CD4-positive, alpha-beta memory T cell (primary cell): Measurements from ENCODE around the gene OCEL1. TPM values are rescaled to one million over a fixed set of nuclear protein-coding genes. Genes with fewer than 3 reads are reported as not detected.

Source experiments
- CTCF ChIA-PET: fragments of 350-600 bp; sonication (Branson Sonifier 250); formaldehyde crosslinking; loops from one replicate; lab custom pipeline; 2021; ENCODE audit warnings: inconsistent platforms; ENCODE audit not compliant: partially characterized antibody; lab: Charles Lee
- POLR2A ChIA-PET: fragments of 350-600 bp; sonication (Branson Sonifier 250); formaldehyde crosslinking; loops from one replicate; lab custom pipeline; 2021; ENCODE audit not compliant: partially characterized antibody; lab: Charles Lee
- DNase-seq, 5 donors: peaks; one replicate each; pipeline versions ENCODE4 v3.0.0 to v3.0.0-alpha.2; 2020 to 2022; ENCODE audit warnings: mixed read lengths in 1 of 5
- H3K27ac ChIP-seq: one replicate; pipeline ENCODE4 v1.7.0; 2013; ENCODE audit warnings: low read depth, low read length
- H3K27me3 ChIP-seq: 2 replicates; pipeline ENCODE4 v1.7.0; 2013; ENCODE audit warnings: mild to moderate bottlenecking, low read length, moderate library complexity; ENCODE audit not compliant: insufficient read depth
- H3K36me3 ChIP-seq: 2 replicates; pipeline ENCODE4 v1.7.0; 2013; ENCODE audit warnings: mild to moderate bottlenecking, low read length, moderate library complexity; ENCODE audit not compliant: insufficient read depth
- H3K4me1 ChIP-seq: 2 replicates; pipeline ENCODE4 v1.7.0; 2013; ENCODE audit warnings: mild to moderate bottlenecking, low read length, moderate library complexity; ENCODE audit not compliant: insufficient read depth
- H3K4me3 ChIP-seq, 2 donors: one replicate each; pipeline ENCODE4 v1.7.0; 2013; ENCODE audit warnings: low read length in 2 of 2, mild to moderate bottlenecking in 1 of 2
- H3K9me3 ChIP-seq, 2 donors: one replicate each; pipeline ENCODE4 v1.7.0; 2013; ENCODE audit warnings: low read length in 2 of 2, control low read depth in 1 of 2; ENCODE audit not compliant: control insufficient read depth in 1 of 2
- H3K27ac Mint-ChIP-seq, 7 donors: one replicate each; pipeline ENCODE4 v1.8.0; 2020 to 2021; ENCODE audit warnings: mixed read lengths in 7 of 7, mild to moderate bottlenecking in 6 of 7, inconsistent platforms in 3 of 7, moderate library complexity in 3 of 7
- H3K27me3 Mint-ChIP-seq, 2 donors: one replicate each; pipeline ENCODE4 v1.8.0; 2020 to 2021; ENCODE audit warnings: mixed read lengths in 2 of 2
- H3K36me3 Mint-ChIP-seq, 2 donors: one replicate each; pipeline ENCODE4 v1.8.0; 2020 to 2021; ENCODE audit warnings: mixed read lengths in 2 of 2, inconsistent platforms in 1 of 2, mild to moderate bottlenecking in 1 of 2
- H3K4me1 Mint-ChIP-seq, 4 donors: one replicate each; pipeline ENCODE4 v1.8.0; 2020 to 2021; ENCODE audit warnings: mixed read lengths in 4 of 4, mild to moderate bottlenecking in 1 of 4
- H3K4me3 Mint-ChIP-seq, 8 donors: one replicate each; pipeline ENCODE4 v1.8.0; 2020 to 2021; ENCODE audit warnings: mixed read lengths in 8 of 8, mild to moderate bottlenecking in 7 of 8, moderate library complexity in 6 of 8, inconsistent platforms in 3 of 8
- H3K9me3 Mint-ChIP-seq, 8 donors: one replicate each; pipeline ENCODE4 v1.8.0; 2020 to 2021; ENCODE audit warnings: mixed read lengths in 8 of 8, mild to moderate bottlenecking in 5 of 8, inconsistent platforms in 3 of 8, moderate library complexity in 1 of 8
- intact Hi-C: fragments of 100-400 bp; cut with micrococcal nuclease; formaldehyde crosslinking; loops from one replicate; pipeline ENCODE4 v1.15.1; 2023
- polyA plus RNA-seq, 2 donors: library from polyadenylated mRNA; unstranded; fragments of 300-500 nt; fragmentation: Illumina TruSeq; gene quantifications; one replicate each; pipeline ENCODE4 v1.2.3, GENCODE V29; 2021
- total RNA-seq, 2 experiments: library from RNA; stranded (reverse); gene quantifications; one replicate each; pipeline ENCODE4 v1.2.3, GENCODE V29; 2021

The OCEL1 gene
- total and polyA plus RNA-seq, 4 experiments from 2014 or later = 23.9 to 38.0 (median 33.5) TPM

GRCh38 chr19:17229890-17230289 is 3.9 kb downstream of the OCEL1 start:
- Mint-ChIP-seq H3K27me3 (no peaks in the 10 kb centered on the region), H3K9me3 (no peaks in the 10 kb centered on the region), H3K4me3 (no peak overlapping the region), H3K36me3 (peaks cover 0 to 19% of the 10 kb centered on the region in 2 donors), H3K27ac (peak overlapping the region in 1 of 7 donors; percentile 4), H3K4me1 (peaks cover 5 to 44% (median 14%) of the 10 kb centered on the region in 4 donors)
- no peak overlapping the region for H3K4me3 ChIP-seq
- H3K9me3 ChIP-seq = no peaks in the 10 kb centered on the region
- H3K4me1 ChIP-seq = peaks cover 22% of the 10 kb centered on the region
- ChIA-PET CTCF (no interaction called here), POLR2A (interaction anchor here (0.5 kb wide), 1 partner anchor 77 kb away, joined by 3 read pairs; no protein-coding TSS in a partner anchor)
- no peaks in the 10 kb centered on the region for H3K27me3 ChIP-seq
- no peak overlapping the region for H3K27ac ChIP-seq
- H3K36me3 ChIP-seq = peaks cover 7% of the 10 kb centered on the region
- intact Hi-C loops = loop anchor here (5.0 kb wide), 1 partner anchor 37 kb away; the partner anchor contains the start of gene BABAM1
- no peak for DNase-seq

DNA sequence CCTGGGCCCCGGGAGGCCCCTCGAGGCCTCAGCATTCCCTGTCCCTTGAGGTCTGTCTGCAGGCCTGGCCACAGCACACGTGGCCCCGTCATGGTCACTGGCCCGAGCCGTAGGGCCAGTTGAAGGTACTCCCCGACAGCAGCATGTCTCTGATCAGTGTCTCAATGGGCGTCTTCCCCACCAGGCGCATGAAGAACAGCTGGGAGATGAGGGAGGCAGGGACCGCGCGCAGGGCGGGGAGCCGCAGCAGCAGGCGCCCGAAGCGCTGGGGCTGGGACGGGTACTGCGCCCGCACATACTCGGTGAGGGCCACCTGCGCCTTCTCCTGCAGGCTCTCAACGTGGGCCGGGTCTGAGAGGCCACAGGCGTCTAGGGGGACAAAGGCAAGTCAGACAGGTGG is 6.2 kb downstream of the OCEL1 start:
- CTCF ChIA-PET = interaction anchor here (1.0 kb wide), 1 partner anchor 26 kb away, joined by 4 read pairs; no protein-coding TSS in a partner anchor
- Histone ChIP-seq H3K36me3 (peaks cover 7% of the 10 kb centered on the region), H3K9me3 (no peaks in the 10 kb centered on the region), H3K4me3 (no peak overlapping the region), H3K27me3 (no peaks in the 10 kb centered on the region), H3K27ac (no peak overlapping the region), H3K4me1 (peaks cover 21% of the 10 kb centered on the region)
- peaks cover 0 to 13% of the 10 kb centered on the region in 2 donors for H3K36me3 Mint-ChIP-seq
- no peaks in the 10 kb centered on the region for H3K27me3 Mint-ChIP-seq
- POLR2A ChIA-PET = interaction anchor here (2.1 kb wide), 1 partner anchor 17 kb away, joined by 13 read pairs; the partner anchor contains the start of gene USE1
- H3K4me3 Mint-ChIP-seq = peak overlapping the region in 1 of 8 donors; percentile 10
- DNase-seq = no peak
- H3K4me1 Mint-ChIP-seq = peaks cover 2 to 29% (median 9%) of the 10 kb centered on the region in 4 donors
- intact Hi-C loops = no loop called here
- no peaks in the 10 kb centered on the region for H3K9me3 Mint-ChIP-seq
- peak overlapping the region in 1 of 7 donors; percentile 18 for H3K27ac Mint-ChIP-seq

DNA sequence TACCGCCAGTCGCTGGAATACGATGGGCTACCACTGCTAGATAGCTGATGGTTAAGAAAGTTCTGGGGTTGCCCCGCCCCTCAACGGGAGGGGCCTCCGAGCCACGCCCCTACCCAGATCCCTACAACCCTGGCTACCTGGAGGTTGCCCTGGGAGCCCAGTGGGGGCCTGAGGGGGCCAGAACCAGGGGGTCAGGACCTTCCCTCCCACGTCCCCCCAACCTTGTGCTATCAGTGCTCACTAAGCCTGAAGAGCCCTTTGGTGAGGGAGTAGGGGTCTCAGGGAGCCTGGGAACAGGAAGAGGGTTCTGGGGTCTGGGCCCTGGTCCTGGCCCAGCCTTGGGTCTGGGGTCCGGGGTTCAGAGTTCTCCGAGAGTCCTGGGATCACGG is 8.9 kb downstream of the OCEL1 start:
- peak overlapping the region; percentile 40 for H3K27ac ChIP-seq
- H3K36me3 ChIP-seq = no peaks in the 10 kb centered on the region
- H3K27me3 Mint-ChIP-seq = no peaks in the 10 kb centered on the region
- peak overlapping the region; percentile 69 to 84 for H3K4me3 ChIP-seq
- DNase-seq = peak; percentile 45 to 62 (median 48)
- intact Hi-C loops = loop anchor here (1.0 to 2.0 kb wide), 6 partner anchors 9 to 168 kb away; partner anchors contain the start of genes HAUS8, MYO9B, OCEL1 and USE1
- ChIA-PET POLR2A (interaction anchor here (0.6 to 4.1 kb wide), 16 partner anchors 8 to 460 kb away, joined by 3 to 53 read pairs (median 8); partner anchors contain the start of genes BABAM1, HAUS8, MYO9B and NR2F6), CTCF (interaction anchor here (0.6 to 3.0 kb wide), 18 partner anchors 9 to 462 kb away, joined by 3 to 20 read pairs (median 4); partner anchors contain the start of genes BABAM1, OCEL1 and USE1)
- H3K4me1 ChIP-seq = peaks cover 20% of the 10 kb centered on the region
- no peaks in the 10 kb centered on the region for H3K9me3 Mint-ChIP-seq
- peak overlapping the region; percentile 70 to 85 (median 78) for H3K4me3 Mint-ChIP-seq
- no peaks in the 10 kb centered on the region for H3K9me3 ChIP-seq
- H3K36me3 Mint-ChIP-seq = peaks cover 0 to 8% of the 10 kb centered on the region in 2 donors
- H3K4me1 Mint-ChIP-seq = peaks cover 2 to 28% (median 6%) of the 10 kb centered on the region in 4 donors
- H3K27me3 ChIP-seq = no peaks in the 10 kb centered on the region
- H3K27ac Mint-ChIP-seq = peak overlapping the region in 1 of 7 donors; percentile 64

DNA sequence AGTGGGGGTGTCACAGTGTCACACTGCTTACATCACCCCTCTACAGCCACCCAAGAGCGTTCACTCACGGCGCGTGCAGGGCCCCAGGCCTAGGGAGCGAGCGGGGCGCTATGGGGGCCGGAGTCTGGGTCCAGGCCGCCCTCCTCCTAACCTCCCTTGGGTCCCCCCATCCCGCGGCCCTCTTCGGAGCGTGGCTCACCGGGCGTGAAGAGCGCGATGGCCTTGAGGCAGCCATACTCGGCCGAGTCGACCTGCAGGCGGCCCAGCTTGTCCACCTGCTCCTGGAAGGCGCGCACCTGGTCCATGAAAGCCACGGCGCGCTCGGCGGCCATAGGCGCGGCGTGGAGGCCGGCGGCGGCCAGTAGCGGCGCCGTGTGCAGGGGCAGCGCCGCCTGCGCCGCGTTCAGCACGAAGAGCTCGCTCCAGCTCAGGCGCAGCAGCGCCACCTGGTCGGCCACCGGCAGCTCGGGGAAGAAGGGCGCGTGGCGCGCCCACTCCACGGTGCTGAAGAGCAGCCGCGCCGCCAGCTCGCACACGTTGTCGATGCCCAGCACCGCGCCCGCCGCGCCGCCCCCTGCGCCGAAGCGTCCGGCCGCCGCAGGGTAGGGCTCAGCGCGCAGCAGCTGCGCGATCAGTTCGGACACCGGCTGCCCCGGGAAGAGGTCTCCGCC is 9.4 kb downstream of the OCEL1 start:
- H3K27ac Mint-ChIP-seq = peak overlapping the region in 1 of 7 donors; percentile 64
- H3K4me3 Mint-ChIP-seq = peak overlapping the region; percentile 70 to 85 (median 78)
- H3K9me3 ChIP-seq = no peaks in the 10 kb centered on the region
- POLR2A ChIA-PET = interaction anchor here (0.6 to 4.1 kb wide), 15 partner anchors 9 to 160 kb away, joined by 3 to 53 read pairs (median 9); partner anchors contain the start of genes BABAM1, HAUS8, MYO9B and NR2F6
- no peaks in the 10 kb centered on the region for H3K36me3 ChIP-seq
- peak; percentile 71 to 77 (median 73) for DNase-seq
- peak overlapping the region; percentile 40 for H3K27ac ChIP-seq
- no peaks in the 10 kb centered on the region for H3K27me3 ChIP-seq
- H3K4me3 ChIP-seq = peak overlapping the region; percentile 69 to 84
- H3K9me3 Mint-ChIP-seq = no peaks in the 10 kb centered on the region
- peaks cover 2 to 28% (median 6%) of the 10 kb centered on the region in 4 donors for H3K4me1 Mint-ChIP-seq
- H3K27me3 Mint-ChIP-seq = no peaks in the 10 kb centered on the region
- peaks cover 20% of the 10 kb centered on the region for H3K4me1 ChIP-seq
- CTCF ChIA-PET = interaction anchor here (0.6 to 3.0 kb wide), 19 partner anchors 10 to 463 kb away, joined by 3 to 20 read pairs (median 4); partner anchors contain the start of genes BABAM1, OCEL1 and USE1
- intact Hi-C loops = loop anchor here (1.0 to 2.0 kb wide), 6 partner anchors 9 to 168 kb away; partner anchors contain the start of genes HAUS8, MYO9B, OCEL1 and USE1
- peaks cover 0 to 8% of the 10 kb centered on the region in 2 donors for H3K36me3 Mint-ChIP-seq

DNA sequence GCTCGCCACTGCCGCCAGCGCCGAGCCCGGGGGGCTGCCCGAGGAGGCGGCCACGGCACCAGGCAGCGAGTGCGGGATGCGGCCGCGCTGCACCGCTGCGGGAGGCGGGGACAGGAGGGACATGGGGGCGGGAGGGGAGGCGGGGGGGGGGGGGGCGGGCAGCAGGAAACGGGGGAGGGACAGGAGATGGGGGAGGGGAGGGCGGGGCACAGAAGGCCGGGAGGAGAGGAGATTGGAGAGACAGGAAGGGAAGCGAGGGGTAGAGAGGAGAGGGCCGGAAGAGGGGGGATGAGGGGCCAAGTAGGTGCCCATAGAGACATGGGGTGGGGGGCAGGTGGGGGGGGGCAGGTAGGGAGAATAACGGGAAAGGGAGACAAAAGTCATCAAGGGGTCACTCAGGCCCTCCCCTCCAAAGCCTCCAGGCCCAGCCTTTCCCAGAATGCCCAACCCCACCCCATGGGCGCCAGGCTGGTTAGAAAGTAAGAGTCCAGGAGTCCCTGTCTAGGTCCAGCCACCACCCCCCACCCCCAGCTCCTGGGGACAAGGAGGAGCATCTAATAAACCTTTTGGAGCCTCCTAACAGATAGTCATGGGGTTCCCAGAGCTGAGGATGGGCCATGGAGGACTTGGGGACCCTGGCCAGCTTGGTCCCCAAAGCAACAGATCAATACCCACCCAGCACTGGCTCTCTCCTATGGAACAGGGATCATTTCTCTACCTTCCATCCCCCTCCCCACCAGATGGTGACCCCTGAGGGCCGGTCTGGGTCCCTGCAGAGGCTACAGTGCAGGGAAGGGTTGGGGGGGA is 10.1 kb downstream of the OCEL1 start:
- Mint-ChIP-seq H3K27ac (no peak overlapping the region), H3K4me1 (peaks cover 2 to 28% (median 6%) of the 10 kb centered on the region in 4 donors), H3K36me3 (peaks cover 0 to 8% of the 10 kb centered on the region in 2 donors), H3K27me3 (no peaks in the 10 kb centered on the region), H3K4me3 (peak overlapping the region in 7 of 8 donors; percentile 22 to 63 (median 39)), H3K9me3 (peaks cover 0 to 2% (median 0%) of the 10 kb centered on the region in 8 donors)
- Histone ChIP-seq H3K27me3 (no peaks in the 10 kb centered on the region), H3K4me1 (peaks cover 20% of the 10 kb centered on the region), H3K9me3 (no peaks in the 10 kb centered on the region), H3K27ac (no peak overlapping the region), H3K36me3 (no peaks in the 10 kb centered on the region), H3K4me3 (peak overlapping the region in 1 of 2 donors; percentile 69)
- DNase-seq = no peak
- intact Hi-C loops = loop anchor here (1.0 to 2.0 kb wide), 6 partner anchors 10 to 169 kb away; partner anchors contain the start of genes HAUS8, MYO9B, OCEL1 and USE1
- POLR2A ChIA-PET = interaction anchor here (0.5 to 4.1 kb wide), 15 partner anchors 9 to 161 kb away, joined by 3 to 53 read pairs (median 9); partner anchors contain the start of genes BABAM1, HAUS8, MYO9B and NR2F6
- CTCF ChIA-PET = interaction anchor here (0.9 to 3.0 kb wide), 18 partner anchors 10 to 463 kb away, joined by 3 to 20 read pairs (median 4); partner anchors contain the start of genes OCEL1 and USE1

GRCh38 chr19:17236811-17237543 is 11.0 kb downstream of the OCEL1 start:
- H3K4me3 ChIP-seq = no peak overlapping the region
- ChIA-PET CTCF (interaction anchor here (0.8 to 3.0 kb wide), 6 partner anchors 11 to 169 kb away, joined by 3 to 20 read pairs (median 8); partner anchors contain the start of genes ANKLE1 and OCEL1), POLR2A (interaction anchor here (0.5 to 4.1 kb wide), 4 partner anchors 10 to 62 kb away, joined by 3 to 53 read pairs (median 28); partner anchors contain the start of genes OCEL1 and USE1)
- Mint-ChIP-seq H3K4me3 (peak overlapping the region in 4 of 8 donors; percentile 33 to 54 (median 46)), H3K36me3 (peaks cover 0 to 5% of the 10 kb centered on the region in 2 donors), H3K9me3 (peaks cover 0 to 2% (median 0%) of the 10 kb centered on the region in 8 donors), H3K27me3 (no peaks in the 10 kb centered on the region), H3K27ac (peak overlapping the region in 5 of 7 donors; percentile 22 to 70 (median 35)), H3K4me1 (peaks cover 2 to 28% (median 6%) of the 10 kb centered on the region in 4 donors)
- intact Hi-C loops = no loop called here
- no peak overlapping the region for H3K27ac ChIP-seq
- H3K9me3 ChIP-seq = no peaks in the 10 kb centered on the region
- no peak for DNase-seq
- H3K36me3 ChIP-seq = no peaks in the 10 kb centered on the region
- peaks cover 20% of the 10 kb centered on the region for H3K4me1 ChIP-seq
- H3K27me3 ChIP-seq = no peaks in the 10 kb centered on the region
